ENCODE results near the gene SUGCT.

The SUGCT gene

DNA sequence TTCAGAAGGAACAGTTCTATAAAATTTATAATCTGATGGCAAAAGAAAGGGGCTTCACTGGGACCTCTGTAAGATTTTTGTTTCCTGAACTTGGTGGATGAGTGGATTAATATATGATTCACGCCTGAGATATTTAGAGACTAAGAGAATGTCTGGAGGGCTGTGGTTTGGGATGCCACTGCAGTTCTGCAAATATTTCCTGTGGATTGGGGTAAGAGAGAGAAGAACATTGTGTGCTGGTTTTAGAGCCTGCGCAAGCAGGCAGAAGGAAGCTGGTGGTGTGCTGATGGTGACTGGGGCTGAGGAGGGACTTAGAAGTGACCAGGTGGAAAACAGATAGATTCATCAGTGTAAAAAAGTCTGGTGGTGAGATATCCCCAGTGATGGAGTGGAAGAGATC, 87.0 kb downstream of the SUGCT start:
- no peak for DNase-seq
- Histone ChIP-seq H3K36me3 (no peaks in the 10 kb centered on the region), H3K4me1 (no peaks in the 10 kb centered on the region), H3K27me3 (peaks cover 2% of the 10 kb centered on the region; the same call in 1 of the 2 replicates), H3K4me3 (ENCODE audit: low read depth, low read length) (no peak overlapping the region), H3K9me3 (no peaks in the 10 kb centered on the region)
- TF ChIP-seq, protein P1, sequence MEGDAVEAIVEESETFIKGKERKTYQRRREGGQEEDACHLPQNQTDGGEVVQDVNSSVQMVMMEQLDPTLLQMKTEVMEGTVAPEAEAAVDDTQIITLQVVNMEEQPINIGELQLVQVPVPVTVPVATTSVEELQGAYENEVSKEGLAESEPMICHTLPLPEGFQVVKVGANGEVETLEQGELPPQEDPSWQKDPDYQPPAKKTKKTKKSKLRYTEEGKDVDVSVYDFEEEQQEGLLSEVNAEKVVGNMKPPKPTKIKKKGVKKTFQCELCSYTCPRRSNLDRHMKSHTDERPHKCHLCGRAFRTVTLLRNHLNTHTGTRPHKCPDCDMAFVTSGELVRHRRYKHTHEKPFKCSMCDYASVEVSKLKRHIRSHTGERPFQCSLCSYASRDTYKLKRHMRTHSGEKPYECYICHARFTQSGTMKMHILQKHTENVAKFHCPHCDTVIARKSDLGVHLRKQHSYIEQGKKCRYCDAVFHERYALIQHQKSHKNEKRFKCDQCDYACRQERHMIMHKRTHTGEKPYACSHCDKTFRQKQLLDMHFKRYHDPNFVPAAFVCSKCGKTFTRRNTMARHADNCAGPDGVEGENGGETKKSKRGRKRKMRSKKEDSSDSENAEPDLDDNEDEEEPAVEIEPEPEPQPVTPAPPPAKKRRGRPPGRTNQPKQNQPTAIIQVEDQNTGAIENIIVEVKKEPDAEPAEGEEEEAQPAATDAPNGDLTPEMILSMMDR (IDR thresholded peaks at IDR 0.05; ENCODE audit: low read depth, low read length): no peak

DNA sequence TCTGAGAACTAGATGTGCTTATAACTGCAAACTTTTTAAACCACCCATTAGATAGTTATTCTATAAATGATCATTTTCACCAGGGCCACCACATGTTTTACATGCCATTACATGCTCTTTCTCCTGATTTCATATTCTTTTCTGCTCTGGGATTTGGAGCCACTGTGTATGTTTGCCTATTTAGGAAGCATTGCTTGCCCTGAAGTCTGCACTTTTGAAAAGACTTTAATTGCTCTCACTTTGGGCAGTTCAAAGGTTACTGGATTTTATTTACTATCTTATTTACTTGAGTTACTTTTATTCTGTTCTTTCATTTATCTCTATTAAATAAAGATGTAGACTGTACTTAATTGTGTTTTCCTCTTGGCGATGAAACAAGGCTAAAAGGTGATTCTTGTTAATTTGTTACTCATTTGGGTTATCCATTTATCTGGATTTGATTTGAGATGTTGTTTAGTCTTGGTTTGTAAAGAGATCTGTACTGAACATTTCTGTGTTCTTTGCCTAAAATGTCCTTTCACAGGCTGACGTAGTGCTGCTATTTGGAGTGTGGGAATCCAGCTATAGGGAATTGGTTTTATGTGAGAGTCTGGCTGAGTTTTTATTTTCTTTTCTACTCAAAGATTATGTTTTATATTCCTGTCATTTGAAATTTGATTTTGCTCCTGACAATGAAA, 88.8 kb downstream of the SUGCT start:
- Histone ChIP-seq H3K27me3 (peaks cover 2% of the 10 kb centered on the region; the same call in 1 of the 2 replicates), H3K36me3 (no peaks in the 10 kb centered on the region), H3K4me1 (no peaks in the 10 kb centered on the region), H3K9me3 (no peaks in the 10 kb centered on the region), H3K4me3 (ENCODE audit: low read depth, low read length) (no peak overlapping the region)
- no peak for DNase-seq
- TF ChIP-seq, protein P1 (IDR thresholded peaks at IDR 0.05; ENCODE audit: low read depth, low read length): no peak

DNA sequence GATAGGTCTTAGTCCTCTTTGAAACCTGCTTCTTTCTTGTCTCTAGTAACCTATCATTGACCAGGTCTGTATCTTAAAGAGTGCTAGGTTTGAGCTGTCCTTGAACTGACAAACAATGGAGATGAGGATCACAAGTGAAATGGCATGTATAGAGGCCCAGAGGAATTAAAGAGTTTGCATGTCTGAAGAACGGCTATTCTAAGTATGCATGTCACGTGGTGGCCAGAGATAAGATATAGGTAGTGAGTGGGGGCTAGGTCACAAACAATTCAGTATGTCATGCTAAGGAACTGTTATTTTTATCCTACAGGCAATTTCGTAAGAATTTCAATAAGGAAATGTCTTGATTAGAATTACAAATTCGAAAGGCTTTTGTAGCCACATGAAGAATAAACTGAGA, 95.3 kb downstream of the SUGCT start:
- H3K4me1 ChIP-seq: no peaks in the 10 kb centered on the region
- no peaks in the 10 kb centered on the region for H3K27me3 ChIP-seq
- H3K4me3 ChIP-seq (ENCODE audit: low read depth, low read length): no peak overlapping the region
- DNase-seq: no peak
- TF ChIP-seq, protein P1 (IDR thresholded peaks at IDR 0.05; ENCODE audit: low read depth, low read length): no peak
- no peaks in the 10 kb centered on the region for H3K9me3 ChIP-seq
- no peaks in the 10 kb centered on the region for H3K36me3 ChIP-seq

DNA sequence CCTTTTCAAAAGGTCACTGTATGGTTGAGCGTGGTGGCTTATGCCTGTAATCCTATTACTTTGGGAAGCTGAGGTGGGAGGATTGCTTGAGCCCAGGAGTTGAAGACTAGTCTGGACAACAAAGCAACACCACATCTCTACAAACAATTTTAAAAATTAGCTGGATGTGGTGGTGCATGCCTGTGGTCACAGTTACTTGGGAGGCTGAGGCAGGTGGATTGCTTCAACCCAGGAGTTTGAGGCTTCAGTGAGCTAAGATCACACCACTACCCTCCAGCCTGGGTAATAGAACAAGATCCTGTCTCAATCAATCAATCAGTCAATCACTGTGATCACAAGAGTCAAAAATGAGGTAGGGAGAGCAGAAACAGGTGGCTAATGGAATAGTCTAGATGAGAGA, 97.0 kb downstream of the SUGCT start:
- no peaks in the 10 kb centered on the region for H3K4me1 ChIP-seq
- TF ChIP-seq, protein P1 (IDR thresholded peaks at IDR 0.05; ENCODE audit: low read depth, low read length): no peak
- no peaks in the 10 kb centered on the region for H3K9me3 ChIP-seq
- H3K36me3 ChIP-seq: no peaks in the 10 kb centered on the region
- no peak overlapping the region for H3K4me3 ChIP-seq (ENCODE audit: low read depth, low read length)
- H3K27me3 ChIP-seq: no peaks in the 10 kb centered on the region
- DNase-seq: no peak

DNA sequence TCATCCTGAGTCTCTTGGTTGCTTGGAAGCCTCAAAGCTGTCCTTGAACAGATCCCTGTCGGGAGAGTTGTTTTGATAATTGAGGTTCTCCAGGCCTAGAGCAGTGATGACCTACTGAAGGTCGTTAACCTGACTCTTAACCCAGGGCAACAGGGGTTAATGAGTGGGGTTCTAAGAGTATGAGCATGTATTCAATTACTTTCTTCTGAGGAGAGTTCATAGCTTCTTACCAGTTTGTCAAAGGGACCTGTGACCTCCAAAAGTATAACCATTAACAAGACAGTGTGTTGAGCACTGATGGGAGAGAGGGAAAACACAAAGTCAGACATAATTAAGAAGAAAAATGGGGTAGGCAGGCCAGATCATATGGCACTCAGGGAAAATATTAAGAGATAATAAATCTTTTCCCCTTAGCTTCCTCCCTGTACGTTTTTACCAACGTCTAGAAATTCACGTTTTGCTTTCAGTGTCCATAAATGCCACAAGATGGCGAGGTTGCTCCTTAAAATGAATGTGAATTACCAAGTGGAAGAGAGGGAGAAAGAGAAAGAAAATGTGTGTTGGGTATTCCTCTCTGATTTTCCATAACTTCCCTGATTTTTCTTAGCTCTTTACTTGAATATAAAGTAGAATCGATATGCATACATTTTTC, 97.6 kb downstream of the SUGCT start:
- TF ChIP-seq, protein P1 (IDR thresholded peaks at IDR 0.05; ENCODE audit: low read depth, low read length): peak; percentile 82
- no peaks in the 10 kb centered on the region for H3K27me3 ChIP-seq
- no peaks in the 10 kb centered on the region for H3K36me3 ChIP-seq
- no peaks in the 10 kb centered on the region for H3K4me1 ChIP-seq
- H3K9me3 ChIP-seq: no peaks in the 10 kb centered on the region
- no peak overlapping the region for H3K4me3 ChIP-seq (ENCODE audit: low read depth, low read length)
- peak; percentile 28 for DNase-seq

DNA sequence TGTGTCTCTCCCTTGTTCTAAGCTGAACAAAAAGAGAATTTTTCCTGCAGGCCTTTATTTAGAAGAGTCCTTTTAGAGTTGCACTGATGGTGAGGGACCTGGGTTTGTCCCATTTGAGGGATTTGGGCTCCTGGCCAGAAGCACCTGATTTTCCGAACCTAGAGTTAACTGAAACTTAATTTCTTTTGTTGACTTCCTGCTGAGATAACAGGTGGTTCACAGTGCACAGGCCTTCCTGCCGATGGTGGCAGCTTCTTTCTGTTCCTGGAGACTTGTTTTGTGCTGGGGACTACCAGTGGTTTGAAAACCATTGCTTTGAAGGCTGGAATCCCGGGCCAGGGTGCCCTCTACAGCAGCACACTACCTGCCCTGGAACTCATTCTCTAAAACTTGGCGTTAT, 99.2 kb downstream of the SUGCT start:
- Histone ChIP-seq H3K36me3 (no peaks in the 10 kb centered on the region), H3K9me3 (no peaks in the 10 kb centered on the region), H3K27me3 (no peaks in the 10 kb centered on the region), H3K4me1 (no peaks in the 10 kb centered on the region), H3K4me3 (ENCODE audit: low read depth, low read length) (no peak overlapping the region)
- TF ChIP-seq, protein P1 (IDR thresholded peaks at IDR 0.05; ENCODE audit: low read depth, low read length): no peak
- DNase-seq: no peak

Data from BE2C (cell line).